ENCODE results near the gene BTG1.
"Not testable (repeated sequence)": the region's sequence is repeated elsewhere in the genome, so short reads cannot be mapped to it uniquely, and the experiment has no call there.

Gene BTG1

DNA sequence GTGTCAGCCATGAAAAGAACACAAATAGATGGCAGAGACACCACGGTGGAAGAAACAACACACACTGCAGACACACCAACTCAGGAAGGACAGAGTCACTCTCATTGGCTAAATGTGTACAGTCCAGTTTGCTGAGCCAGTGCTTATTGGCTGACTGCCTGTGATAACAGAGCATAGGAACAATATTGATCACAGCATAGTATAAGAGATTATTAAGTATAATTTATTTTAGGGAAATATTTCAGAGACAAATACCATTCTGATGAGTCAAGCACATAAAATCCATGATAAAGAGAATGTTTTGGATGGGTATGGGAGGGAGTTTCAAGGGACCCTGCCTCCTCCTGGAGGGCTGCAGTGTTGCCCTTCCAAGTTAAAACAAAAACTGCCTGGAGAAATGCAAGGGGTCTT lies 50.9 kb downstream of the BTG1 start:
- DNase-seq: no peak

DNA sequence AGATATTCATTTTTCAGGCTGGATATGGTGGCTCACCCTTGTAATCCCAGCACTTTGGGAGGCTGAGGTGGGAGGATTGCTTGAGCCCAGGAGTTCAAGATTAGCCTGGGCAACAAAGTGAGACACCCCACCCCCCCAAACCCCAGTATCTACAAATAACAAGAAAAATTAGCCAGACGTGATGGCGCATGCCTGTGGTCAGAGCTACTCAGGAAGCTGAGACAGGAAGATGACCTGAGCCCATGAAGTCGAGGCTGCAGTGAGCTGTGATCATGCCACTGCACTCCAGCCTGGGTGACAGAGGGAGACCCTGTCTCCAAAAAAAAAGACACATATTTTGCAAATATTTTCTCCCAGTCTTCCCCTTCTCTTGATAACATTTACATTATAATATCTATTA lies 51.3 kb downstream of the BTG1 start:
- not testable (repeated sequence) for DNase-seq

Data from RPMI8226 (cell line).